Fibroblast of the conjunctiva (primary cell): Measurements from ENCODE around the gene PCIF1.
"Not testable (repeated sequence)": the region's sequence is repeated elsewhere in the genome, so short reads cannot be mapped to it uniquely, and the experiment has no call there.

Experiments used
- DNase-seq: peaks from one replicate; pipeline ENCODE4 v3.0.0-alpha.2; 2010; ENCODE audit warnings: low read depth

Gene PCIF1

GRCh38 chr20:45947110-45947866, 12.8 kb downstream of the PCIF1 start:
- no peak for DNase-seq

GRCh38 chr20:45948261-45948733, 13.8 kb downstream of the PCIF1 start:
- DNase-seq, result no peak

- DNase-seq, result no peak
These were observed 14.5 kb downstream of the PCIF1 start for GRCh38 chr20:45948742-45949541.

DNA sequence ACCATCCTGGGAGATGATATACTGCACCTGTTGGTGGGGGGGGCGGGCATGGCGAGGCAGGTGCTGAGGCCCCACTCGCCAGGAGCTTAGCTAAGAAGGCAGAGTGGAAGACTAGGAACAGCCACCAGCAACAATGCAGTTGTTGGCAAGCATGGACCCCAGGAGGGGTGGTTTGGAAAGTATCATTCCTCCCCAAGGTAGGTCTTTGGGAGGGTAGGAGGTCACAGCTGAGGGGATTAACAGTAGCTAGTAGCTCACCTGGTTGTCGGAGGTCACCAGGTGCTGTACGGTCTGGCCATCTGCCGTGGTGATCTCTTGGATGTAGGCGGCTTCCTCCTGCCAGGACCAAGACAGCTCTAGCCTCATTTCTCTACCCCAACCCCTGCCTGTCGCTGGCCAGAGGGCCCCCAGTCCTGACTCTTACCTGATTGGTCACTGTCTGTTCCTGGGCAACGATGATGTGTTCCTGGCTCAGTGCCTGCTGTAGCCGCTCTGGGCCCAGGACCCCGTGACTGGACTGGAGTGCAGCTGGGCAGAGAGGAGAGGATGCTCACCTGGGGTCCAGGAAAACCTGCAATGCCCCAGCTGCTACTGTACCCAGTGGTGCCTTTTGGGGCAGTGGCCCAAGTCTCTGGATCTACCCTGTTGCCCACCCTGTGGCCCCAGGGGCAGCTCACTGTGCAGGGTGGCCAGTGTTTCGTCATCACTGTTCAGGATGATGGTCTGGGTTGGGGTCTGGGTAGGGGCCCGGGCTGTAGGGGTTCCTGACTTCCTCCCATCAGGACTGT, 15.3 kb downstream of the PCIF1 start:
- no peak for DNase-seq

- DNase-seq, result no peak
These were observed 15.8 kb downstream of the PCIF1 start for GRCh38 chr20:45950330-45950646.

DNA sequence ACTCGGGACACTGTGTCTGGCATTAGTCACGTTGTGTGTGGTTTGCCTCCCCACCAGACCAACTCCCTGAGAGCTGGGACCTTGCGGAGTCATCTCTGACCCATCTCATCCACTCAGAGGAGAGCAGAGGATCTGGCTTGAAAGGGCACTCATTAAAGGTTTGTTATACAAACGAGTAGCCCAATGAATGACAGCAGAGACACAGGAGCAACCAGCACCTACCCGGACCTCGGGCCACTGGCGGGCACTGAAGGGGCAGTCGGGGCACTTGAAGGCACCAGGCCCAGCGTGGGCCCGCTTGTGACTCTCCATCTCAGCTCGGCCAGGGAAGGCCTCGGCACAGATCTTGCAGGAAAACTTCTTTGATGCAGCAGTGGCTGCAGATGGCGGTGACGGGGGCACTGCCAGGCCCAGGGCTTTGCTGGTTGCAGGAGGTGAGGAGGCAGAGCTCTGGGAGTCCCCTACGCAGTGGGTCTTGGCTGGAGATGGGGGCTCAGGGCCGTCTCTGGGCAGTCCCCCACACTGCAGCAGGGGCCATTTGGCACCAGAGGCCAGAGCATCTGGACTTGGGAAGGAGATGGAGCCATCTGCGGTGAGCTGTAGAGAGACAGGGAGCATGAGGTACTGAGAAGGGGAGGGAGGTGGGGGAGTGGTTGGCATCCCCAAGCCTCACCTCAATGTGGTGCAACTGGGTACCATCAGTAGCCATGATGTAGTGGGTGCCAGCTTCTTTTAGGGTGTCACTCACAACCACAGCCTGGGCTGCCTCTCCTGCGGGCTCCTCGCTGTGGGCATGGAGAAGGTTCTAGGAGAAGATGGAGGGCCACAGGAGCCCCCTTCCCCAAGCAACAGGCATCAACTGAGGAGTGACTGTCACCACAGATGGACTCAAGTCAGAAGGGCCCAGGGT, 17.7 kb downstream of the PCIF1 start:
- DNase-seq, result no peak

DNA sequence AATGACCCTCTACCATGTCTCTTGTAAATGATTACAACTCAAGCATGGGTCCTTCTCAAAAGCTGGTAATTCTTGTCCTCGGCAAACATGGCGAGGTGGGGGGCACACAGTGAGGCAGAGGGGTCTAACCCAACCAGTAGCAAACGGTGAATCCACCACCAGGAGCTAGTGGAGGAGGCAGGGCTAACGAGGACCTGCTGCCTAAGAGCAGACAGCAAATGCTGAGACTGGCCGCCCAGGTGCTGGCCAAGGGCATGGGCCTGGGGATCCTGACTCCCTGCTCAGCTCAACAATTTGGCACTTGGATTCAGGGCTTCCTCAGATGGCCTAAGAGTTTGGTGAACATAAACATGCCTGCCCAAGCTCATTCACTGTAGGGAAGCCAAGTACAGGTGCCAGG, 18.4 kb downstream of the PCIF1 start:
- no peak for DNase-seq

DNA sequence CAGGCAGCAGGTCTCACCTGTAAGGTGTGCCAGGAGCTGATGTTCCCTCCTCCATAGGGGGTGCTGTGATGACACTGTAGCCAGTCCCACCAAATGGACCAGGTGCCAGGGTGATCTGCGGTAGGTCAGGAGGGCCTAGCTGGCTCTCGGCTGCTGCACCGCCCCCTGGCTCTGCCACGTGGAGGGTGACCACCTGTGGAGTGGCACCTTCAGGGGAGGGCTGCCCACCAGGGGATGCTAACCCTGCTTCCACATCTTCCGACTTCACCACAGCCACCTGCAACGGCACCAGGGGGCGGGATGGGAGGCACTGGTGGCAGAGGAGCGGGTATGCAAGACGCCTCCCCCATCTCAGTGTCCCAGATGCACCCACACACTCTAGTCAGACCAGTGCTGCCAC, 19.2 kb downstream of the PCIF1 start:
- no peak for DNase-seq

GRCh38 chr20:45956326-45956725, 21.8 kb downstream of the PCIF1 start:
- not testable (repeated sequence) for DNase-seq

- DNase-seq, result no peak
These were observed 22.8 kb downstream of the PCIF1 start for GRCh38 chr20:45957021-45957941.

GRCh38 chr20:45958593-45958992, 24.1 kb downstream of the PCIF1 start:
- DNase-seq, result no peak

DNA sequence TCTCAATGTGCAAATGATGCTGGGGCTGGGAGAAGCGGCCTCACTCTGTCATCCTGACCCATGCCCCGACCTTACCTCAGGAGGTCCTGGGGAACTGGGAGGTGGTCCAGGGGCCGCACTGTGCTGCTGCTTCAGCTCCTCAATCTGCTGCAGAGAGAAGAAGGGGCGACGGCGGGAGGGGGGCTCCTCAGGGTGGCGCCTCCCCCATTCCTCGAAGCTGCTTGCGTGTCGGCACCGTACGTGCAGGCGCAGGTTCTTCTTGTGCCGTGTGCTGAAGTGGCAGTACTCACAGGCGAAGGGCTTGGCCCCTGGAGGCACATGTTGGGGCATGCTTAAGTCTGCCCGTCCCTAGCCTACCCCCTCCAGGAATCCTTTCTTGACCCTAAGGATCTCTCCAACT, 24.6 kb downstream of the PCIF1 start:
- no peak for DNase-seq

- DNase-seq, result no peak
These were observed 25.6 kb downstream of the PCIF1 start for GRCh38 chr20:45959956-45960630.

DNA sequence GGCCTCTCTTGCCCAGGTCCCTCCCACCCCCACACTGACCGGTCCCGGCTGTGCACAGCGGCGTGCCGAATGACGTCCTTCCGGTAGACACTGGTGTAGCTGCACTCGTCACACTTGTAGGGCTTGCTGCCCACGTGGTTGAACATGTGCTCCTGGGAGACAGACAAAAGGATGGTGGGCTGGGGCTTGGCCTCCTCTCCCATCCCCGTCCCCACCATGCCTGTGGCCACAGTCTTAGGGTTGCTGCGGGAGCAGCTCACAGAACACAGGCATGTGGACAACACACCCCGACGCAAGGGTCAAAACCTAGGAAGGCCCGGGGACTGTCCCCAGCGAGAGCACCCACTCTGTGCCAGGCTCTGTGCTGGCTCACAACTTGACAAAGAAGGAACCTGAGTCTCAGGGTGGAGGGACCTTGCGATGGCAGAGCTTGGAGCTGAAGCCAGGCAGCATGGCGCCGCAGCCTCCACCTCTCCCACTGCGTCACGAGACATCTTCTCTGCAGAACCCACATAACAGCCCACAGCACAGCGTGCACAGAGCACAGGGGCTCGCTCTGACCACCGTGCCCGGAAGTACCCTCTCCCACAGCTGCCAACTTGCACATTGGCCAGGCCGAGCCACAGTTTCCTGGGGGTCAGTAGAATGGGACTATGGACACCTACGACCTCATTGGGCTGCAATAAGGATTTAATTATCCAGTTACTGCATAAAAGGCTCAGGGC, 27.7 kb downstream of the PCIF1 start:
- no peak for DNase-seq

- peak; percentile 16 for DNase-seq
These were observed 28.8 kb downstream of the PCIF1 start for GRCh38 chr20:45963059-45964005.

DNA sequence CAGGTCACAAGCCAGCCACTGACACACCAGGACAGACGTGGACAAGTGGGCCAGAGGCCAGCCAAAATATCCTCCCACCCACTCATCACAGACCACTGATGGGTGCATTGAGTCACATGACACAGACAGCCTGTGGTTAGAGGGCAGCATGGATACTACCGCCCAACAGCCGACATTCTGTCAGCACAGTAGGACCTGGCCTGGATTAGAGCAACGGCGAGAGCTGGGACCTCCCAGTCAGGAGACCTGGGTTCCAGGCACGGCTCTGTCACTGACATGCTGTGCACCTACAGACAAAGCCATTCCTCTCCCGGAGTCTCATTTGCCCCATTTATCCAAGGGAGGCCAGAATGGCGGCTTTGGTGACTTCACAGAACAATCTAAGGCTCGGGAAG, 29.5 kb downstream of the PCIF1 start:
- no peak for DNase-seq

DNA sequence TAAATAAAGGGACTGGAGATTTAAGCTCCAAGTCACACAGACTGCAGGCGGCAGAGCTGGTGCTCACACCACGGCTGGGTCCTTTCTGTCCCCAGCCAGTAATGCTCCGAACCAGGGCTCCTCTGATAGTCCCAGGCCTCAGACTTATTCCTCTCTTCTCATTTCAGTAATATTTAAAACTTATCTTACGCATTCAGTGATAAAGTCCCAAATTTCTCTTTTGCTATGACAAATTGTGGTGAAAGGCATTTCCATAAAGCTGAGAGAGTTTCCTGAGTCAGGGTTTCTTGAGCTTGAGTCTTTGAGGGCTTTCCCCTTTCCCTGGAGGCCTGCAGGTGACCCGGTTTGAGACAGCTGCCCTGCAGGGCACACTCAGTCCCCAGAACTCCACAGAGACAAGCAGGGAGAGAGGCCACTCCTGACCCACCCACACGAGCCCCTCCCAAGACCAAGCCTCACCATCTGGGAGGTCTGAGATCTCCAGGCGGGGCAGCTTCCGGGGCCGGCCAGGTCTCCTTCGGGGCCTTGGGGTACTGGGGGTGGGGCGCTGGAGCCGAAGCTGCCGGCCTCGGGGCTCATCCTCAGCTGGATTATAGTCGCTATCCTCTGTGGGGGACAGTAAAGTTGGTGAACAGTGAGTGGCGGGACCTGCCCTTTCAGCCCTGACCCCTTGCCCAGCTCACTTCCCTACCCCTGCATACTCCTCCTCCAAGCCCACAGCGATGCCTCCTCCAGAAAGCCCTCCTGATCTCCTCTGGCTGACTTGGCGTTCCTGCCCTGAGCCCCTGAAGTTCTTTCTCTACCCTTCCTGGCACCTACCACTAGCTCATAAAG, 30.9 kb downstream of the PCIF1 start:
- DNase-seq, result no peak
